ENCODE results near the gene SLC25A36.
"Not testable (repeated sequence)": the region's sequence is repeated elsewhere in the genome, so short reads cannot be mapped to it uniquely, and the experiment has no call there.

Gene SLC25A36

DNA sequence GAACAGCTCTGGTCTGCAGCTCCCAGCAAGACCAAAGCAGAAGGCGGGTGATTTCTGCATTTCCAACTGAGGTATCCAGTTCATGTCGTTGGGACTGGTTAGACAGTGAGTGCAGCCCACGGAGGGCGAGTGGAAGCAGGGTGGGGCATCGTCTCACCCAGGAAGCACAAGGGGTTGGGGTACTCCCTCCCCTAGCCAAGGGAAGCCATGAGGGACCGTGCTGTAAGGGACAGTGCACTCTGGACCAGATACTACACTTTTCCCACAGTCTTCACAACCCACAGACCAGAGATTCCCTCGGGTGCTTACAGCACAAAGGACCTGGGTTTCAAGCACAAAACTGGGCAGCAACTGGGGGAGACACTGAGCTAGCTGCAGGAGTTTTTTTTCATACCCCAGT lies 8.5 kb upstream of the SLC25A36 start:
- no peak for DNase-seq

DNA sequence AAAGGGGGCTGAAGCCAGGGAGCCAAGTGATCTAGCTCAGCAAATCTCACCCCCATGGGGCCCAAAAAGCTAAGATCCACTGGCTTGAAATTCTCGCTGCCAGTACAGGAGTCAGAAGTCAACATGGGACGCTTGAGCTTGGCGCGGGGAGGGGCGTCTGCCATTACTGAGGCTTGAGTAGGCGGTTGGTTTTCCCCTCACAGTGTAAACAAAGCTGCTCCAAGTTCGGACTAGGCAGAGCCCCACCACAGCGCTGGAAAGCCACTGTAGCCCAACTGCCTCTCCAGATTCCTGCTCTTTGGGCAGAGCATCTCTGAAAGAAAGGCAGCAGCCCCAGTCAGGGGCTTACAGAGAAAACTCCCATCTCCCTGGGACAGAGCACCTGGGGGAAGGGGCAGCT lies 8.1 kb upstream of the SLC25A36 start:
- DNase-seq = no peak

- not testable (repeated sequence) for DNase-seq
Measured at GRCh38 chr3:140939305-140939704, 2.3 kb upstream of the SLC25A36 start.

DNA sequence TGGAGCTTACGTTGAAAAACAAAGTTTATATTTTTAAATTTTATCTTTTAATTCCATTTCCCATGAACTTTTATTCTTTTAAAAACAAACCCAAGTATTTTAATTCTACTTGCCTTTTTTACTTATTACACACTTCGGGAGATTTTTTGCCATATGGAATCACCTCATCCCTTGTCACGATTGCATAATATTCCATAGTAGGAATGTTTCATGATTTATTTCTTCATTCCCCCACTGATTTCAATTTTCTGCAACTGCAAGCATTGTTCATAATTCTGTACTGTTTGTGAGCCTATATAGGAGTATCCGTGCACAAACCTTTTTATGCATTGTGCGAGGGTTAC lies 574 bp upstream of the SLC25A36 start:
- DNase-seq = no peak

- DNase-seq = peak; percentile 93
Measured at GRCh38 chr3:140942221-140943104, 827 bp downstream of the SLC25A36 start.

GRCh38 chr3:140943781-140944552 lies 2.3 kb downstream of the SLC25A36 start:
- DNase-seq = no peak

DNA sequence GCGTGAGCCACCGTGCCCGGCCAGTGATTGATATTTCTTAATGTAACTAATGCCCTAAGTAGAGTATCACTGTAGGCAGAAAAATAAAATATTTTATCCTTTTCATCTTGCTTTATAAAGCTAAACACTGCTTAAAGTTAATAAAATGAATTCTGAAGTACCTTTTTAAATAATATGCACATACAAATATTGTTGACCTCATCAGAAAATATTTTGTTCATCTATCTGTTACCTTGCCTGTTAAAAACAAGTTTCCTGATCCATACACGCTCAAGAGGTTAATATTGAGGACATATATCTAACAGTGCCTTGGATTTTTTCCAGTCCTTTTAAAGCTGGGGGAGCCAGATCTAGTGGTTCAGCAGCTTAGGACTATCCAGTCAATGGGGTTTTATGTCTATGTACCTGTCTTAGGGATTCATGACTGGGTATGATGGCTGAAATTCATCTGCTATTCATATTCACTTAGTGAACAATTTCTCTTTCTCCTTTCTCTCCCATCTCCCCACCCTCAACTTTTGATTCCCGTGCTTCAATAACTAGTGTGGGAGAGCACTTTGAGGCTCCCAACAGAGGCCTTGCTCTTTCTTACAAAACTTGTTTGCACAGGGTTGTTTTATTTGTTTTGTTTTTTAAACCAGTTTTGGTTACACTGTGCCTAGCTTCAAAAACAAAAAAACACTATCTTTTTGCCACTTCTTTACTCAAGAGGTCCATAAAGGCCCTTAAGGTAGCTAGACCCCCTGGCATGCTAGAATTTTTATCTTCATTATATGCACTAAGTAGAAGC lies 7.0 kb downstream of the SLC25A36 start:
- no peak for DNase-seq

GRCh38 chr3:140950144-140950543 lies 8.5 kb downstream of the SLC25A36 start:
- no peak for DNase-seq

- no peak for DNase-seq
Measured at GRCh38 chr3:140950863-140951262, 9.2 kb downstream of the SLC25A36 start.

DNA sequence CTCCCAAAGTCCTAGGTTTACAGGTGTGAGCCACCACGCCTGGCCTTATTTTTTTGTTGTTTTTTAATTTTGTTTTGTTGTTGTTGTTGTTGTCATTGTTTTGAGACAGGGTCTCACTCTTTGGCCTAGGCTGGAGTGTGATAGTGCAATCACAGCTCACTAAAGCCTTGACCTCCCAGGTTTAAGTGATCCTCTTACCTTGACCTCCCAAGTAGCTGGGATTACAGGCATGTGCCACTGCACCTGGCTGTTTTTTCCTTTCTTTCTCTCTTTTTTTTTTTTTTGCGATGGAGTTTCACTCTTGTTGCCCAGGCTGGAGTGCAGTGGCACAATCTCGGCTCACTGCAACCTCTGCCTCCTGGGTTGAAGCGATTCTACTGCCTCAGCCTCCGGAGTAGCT lies 10.1 kb downstream of the SLC25A36 start:
- DNase-seq = not testable (repeated sequence)

DNA sequence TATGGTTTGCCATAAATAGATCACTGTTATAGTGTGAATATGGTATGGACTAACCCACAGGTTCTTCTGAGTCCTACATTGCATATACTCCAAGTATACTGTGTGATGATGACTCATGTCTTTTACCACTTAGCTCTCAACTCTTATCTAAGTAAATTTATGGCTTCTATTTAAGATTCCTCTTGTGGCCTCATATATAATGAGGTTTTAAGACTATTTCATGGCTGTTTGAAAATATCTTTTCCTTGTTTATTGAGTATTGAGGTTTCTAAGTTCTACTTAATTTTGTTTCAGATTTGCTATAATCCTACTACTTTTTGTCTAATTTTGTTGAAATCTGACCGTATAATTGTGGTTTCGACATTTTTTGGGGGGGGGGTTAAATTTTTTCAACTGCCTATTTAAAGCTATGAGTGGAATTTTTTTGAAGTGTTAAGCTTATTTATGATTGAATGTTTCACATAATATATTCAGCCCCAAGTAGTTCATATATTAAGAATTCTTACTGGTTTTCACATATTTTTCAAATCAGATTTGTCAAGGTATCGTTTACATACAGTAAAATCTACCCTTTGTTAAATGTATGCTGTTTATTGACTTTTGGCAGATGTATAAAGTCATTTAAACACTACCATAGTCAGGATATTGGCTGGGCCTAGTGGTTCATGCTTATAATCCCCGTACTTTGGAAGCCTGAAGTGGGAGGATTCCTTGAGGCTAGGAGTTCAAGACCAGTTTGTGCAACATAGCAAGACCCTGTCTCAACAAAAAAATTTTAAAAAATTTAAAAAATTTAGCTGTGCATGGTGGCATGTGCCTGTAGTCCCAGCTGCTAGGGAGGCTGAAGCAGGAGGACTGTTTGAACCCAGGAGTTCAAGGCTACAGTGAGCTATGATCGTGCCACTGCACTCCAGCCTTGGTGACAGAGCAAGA lies 11.7 kb downstream of the SLC25A36 start:
- DNase-seq = no peak

DNA sequence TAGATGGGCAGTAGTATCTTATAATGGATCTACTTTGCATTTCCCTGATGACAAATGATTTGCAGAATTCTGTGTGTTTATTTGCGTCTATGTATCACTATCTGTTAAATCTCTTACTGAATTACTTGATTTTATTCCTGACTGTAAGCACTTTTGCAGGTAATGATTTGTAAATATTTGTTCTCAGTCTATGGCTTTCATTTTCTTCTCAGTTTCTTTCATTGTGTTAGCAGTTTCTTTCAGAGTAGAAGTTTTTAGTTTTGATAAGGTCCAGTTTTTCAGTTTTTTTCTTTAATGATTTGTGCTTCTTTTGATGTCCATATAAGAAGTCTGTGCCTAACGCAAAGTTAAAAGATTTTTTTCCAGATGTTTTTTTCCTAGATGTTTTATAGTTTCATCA lies 12.9 kb downstream of the SLC25A36 start:
- no peak for DNase-seq

DNA sequence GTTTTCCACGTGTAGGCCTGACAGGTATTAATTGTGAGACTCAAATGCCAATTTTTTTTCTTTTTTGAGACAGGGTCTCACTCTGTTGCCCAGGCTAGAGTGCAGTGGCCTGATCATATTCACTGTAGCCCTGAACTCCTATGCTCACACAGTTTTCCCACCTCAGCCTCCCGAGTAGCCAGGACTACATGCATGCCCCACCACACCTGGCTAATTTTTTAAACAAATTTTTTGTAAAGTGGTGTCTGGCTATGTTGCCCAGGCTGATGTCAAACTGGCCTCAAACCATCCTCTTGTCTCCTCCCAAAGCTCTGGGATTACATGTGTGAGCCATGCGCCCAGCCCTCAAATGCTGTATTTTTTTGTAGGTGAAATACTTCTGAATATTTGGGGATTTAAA lies 14.0 kb downstream of the SLC25A36 start:
- DNase-seq = no peak

DNA sequence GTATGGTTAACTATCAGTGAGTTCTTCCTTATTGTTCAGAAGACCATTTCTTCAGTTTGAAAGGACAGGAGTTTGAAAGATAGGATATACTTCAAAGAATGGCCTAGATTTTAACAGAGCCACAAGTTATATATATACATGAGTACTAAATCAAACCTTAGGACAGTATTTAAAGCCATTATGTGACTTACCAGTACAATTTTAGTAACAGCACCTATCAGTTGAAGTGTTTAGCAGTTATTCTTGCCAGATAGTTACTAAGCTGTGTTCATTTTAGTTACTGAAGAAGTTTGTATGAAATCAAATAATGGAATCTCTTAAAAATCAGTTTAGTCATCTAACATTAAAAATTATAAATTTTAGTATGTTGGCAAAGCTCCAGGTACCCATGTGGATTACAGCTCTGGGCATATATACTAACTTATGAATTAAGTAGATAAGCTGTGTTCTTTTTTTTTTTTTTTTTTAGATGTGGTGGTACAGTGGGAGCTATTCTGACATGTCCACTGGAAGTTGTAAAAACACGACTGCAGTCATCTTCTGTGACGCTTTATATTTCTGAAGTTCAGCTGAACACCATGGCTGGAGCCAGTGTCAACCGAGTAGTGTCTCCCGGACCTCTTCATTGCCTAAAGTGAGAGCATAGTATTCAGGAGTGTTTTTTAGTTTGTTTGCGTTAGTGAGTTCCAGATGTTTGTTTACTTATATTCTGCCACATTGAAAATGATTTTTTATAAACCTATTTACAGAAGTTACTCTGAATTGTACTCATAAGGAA lies 14.6 kb downstream of the SLC25A36 start:
- DNase-seq = no peak

- DNase-seq = peak; percentile 12
Measured at GRCh38 chr3:140972833-140973232, 31.2 kb downstream of the SLC25A36 start.

DNA sequence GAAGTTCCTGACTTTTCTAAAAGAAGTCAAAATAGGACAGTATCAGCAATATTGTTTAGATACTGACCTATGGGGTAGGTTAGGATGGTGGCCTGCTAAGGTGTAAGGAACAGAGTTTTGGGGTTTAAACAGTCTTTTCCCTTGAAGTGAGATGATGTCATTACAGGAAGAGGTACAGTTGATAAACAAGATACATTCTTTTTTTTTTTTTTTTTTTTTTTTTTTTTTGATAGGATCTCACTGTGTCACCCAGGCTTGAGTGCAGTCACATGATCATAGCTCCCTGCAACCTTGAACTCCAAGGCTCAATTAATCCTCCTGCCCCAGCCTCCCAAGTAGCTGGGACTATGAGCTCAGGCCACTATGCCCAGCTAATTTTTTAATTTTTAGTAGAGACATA lies 33.3 kb downstream of the SLC25A36 start:
- DNase-seq = no peak

DNA sequence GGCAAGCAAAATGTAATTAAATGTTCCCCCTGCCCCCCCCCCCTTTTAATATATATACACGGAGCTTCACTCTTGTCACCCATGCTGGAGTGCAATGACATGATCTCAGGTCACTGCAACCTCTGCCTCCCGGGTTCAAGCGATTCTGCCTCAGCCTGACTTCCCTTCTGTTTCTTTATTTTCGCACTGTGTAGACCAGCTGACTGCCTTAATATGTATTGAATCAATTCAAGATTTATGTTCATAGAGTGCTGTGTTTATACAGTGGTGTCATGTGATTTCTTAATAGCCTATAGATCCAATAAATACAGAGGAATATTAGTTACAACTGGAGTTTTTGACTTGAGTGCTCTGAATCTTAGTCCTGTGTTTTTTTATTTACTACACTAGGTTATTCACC lies 39.0 kb downstream of the SLC25A36 start:
- no peak for DNase-seq

GRCh38 chr3:140987792-140988191 lies 46.2 kb downstream of the SLC25A36 start:
- DNase-seq = not testable (repeated sequence)

DNA sequence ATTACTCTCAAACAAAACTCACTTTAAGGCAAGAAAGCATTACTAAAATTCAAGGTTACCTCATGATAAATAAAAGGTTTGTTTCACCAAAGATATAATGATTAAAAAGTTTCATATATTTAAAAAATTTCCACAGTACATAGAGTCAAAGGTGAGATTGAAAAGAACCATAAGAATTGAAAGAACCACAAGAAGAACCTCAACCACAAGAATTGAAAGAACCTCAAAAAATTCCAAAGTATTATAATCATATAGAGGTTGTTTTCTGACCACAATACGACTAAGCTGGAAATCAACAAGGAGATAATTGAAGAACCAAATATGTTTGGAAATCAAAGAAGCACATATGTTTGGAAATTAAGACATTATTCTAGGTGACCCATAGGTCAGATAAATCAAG lies 52.7 kb downstream of the SLC25A36 start:
- DNase-seq = no peak

DNA sequence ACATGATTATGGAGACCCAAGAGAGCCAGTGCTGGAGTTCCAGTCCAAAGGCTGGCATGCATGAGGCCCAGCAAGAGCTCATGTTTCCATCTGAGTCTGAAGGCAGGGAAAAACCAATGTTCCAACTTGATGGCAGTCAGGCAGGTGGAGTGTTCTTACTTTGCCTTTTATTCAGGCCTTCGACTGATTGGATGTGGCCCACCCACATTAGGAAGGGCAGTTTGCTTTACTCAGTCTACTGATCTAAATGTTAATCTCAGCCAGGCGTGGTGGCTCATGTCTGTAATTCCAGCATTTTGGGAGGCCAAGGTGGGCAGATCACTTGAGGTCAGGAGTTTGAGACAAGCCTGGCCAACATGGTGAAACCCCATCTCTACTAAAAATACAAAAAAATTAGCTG lies 53.2 kb downstream of the SLC25A36 start:
- DNase-seq = not testable (repeated sequence)

- DNase-seq = no peak
Measured at GRCh38 chr3:140995881-140996280, 54.2 kb downstream of the SLC25A36 start.
